Measurements from ENCODE around the gene BCAR3.
"Not testable (repeated sequence)": the region's sequence is repeated elsewhere in the genome, so short reads cannot be mapped to it uniquely, and the experiment has no call there.

Gene BCAR3

DNA sequence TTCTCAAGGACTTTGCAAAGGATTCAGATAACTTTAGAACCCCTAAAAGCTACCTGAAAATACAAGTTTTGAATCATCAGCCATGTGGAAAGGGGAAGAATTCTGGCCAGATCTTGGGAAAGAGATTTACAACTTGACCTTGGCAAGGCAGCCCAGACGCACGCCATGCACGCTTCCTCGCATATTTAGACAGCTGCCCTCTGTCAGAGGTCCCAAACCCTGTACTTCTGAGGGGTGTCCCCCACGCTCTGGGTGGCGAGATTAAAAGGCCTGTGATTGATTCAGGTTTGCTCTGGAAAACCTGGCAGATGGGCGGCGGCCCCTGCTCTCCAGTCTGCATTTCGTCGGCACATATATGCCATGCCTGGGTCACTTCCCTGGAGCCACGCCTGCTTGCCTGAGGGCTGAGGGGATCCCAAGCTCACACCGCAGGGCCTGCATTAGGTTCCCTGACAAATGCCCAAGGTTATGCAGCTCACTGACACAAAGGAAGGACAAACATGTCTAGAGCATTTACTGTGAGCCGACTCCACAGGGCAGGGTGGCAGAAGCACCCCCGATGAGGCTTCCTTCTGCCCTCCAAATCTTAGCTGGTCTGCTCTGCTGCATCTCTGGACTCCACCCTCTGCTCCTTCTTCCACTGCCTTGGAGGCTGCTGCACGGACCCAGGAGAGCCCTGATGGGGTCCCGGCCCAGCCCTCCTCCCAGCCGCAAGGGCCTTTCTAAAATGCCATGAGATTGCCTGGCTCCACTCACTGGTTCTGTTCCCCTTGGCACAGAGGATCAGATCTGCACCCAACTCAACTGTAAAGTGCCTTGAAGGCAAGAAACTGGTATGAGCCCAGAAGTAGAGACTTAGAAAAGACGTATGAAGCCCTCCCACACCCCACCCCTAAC is 103.9 kb downstream of the BCAR3 start:
- DNase-seq (ENCODE audit: low read depth in 2 of 2) = no peak

DNA sequence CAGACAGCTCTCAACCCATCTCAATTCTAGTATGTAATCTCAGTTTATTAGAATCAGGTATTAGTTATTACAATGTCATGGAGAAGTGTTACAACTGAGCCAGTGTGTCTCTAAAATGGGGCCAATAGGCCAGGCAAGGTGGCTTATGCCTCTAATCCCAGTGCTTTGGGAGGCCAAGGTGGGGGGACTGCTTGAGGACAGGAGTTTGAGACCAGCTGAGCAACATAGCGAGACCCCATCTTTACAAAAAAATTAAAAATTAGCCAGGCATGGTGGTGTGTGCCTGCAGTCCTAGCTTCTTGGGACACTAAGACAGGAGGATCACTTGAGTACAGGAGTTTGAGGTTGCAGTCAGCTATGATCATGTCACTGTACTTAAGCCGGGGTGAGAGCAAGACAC is 104.9 kb downstream of the BCAR3 start:
- DNase-seq (ENCODE audit: low read depth in 2 of 2) = no peak

DNA sequence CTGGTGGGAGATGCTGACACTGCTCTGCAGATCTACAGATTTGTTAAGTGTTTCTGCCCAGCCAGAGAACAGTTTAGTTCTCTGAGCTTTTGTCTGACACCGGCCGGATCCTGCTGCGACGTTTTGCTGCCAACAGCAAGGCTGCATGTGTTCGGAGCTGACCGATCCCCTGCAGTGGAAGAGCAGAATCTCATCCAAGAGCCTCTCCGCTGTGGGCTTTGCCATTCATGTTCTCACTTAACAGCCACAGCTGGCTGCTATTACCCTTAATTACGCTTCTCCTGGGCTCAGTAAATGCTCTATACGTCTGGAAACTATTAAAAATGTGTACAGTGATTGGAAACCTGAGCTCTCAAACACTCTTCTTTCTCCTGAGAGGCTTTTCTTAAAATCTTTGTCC is 105.3 kb downstream of the BCAR3 start:
- no peak for DNase-seq (ENCODE audit: low read depth in 2 of 2)

DNA sequence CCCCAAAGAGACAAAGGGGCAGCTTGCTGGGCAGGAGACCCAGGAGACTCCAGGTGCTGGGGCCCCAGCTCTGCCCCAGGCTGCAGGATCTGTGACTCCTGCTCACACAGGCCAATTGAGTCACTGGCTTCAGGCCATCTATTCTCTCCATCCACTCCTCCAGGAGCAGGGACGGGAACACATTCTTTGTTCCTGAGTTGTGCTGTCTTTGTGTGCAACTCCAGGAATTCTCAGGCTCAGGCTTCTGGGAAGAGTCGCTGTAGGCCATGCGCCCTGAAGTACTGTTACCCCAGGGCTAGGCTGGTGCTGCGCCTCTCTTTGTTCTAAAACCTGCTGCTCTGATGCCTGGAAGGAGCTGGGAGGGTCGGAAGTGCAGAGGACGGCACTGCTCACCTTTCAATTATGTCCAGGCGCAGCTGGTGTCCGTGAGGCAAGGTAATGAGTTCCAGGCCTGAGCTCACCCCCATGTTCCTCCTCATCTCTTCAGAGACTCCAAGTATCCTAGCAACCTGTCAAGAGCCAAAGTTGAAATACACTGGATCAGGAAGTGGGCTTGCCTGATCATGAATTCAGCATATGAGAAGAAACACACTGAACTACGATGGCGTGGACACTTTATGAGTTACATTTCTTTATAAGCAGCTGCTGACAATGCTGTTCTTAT is 105.9 kb downstream of the BCAR3 start:
- no peak for DNase-seq (ENCODE audit: low read depth in 2 of 2)

DNA sequence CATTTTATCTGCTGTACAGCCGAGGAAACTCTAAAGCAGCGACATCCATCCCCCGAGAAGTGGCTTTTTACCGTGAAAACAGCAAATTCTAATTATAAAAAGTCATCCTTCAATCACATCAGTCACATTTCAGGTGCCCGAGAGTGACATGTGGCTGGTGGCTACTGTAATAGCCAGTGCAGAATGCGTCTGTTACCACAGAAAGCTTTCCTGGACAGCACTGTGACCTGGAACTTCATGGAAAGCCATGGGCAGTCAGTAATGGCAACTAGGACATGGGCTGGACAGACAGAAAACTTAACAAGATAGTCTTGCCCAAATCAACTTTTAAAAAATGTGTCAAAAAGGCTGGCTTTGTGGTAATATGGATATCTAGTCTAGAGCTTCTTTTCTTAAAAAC is 106.6 kb downstream of the BCAR3 start:
- DNase-seq (ENCODE audit: low read depth in 2 of 2) = no peak

DNA sequence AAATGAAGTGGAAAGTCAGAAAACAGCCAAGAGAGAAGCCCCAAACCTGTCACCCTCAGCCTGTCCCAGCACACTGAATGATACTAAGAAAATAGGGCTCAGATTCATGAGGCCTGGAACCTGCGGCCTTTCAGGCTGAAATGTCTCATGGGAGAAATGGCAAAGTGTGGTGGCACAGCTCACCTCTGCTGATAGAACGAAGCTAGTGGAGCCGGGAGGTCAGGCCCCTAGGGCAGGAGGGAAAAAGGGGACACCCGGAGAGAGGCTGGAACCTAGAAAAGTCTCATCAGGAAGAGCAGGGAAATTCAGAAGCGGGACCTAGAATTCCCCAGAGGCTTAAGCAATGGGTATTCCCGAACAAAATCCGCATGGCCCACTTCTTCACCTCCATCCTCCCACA is 107.1 kb downstream of the BCAR3 start:
- no peak for DNase-seq (ENCODE audit: low read depth in 2 of 2)

DNA sequence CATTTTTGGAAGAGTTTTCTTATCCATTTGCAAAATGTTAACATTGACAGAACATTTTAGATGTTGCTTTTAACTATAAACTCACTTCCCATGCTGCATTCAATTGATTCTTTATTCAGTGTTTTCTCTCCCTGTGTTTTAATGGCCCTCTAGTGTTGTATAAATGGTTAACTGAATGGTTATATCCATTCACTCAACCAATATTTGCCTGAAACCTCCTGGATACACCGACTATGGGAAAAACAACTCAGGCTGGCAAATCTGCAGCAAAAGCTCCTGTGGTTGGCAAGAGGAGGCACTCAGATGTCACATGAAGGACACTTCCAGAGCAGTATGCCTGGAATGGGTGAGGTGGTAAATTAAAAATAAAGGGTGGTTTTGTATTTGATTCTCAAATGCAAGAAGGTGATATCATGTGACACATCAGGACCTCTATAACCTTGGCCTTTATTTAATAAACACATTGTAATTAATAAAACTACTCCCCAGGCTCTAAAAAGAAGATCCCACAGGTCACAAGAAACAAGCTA is 107.6 kb downstream of the BCAR3 start:
- no peak for DNase-seq (ENCODE audit: low read depth in 2 of 2)

DNA sequence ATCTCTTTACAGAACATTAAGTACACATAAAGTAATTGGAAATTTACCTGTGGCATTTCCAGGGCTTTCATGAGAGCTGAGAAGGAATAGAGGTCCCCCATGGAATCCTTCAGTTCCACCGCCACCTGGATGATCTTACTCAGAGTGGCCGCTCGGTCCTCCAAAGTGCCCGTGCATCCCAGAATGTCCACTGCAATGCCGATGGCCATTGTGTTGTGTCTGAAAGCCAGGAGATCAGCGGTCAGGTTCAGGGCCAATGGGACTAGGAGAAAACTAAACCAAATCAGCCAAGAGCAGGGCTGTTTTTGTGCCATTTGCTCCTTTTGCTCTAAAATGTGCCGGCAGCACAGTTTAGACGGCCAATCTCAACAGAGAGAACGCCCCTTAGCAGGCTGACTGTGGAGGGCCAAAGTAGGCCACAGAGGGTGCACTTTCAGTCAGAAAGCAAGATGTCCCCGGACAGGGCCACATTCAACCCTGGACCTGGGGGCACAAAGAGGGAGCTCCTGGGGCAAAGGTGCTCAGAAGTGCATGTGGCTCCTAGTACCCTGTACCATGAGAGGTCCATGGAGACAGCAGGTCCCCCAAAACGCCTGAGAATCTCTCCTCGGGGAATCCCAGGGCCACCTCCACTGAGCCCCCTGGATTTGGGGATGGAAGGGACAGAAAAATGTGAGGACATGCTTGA is 109.9 kb downstream of the BCAR3 start:
- DNase-seq (ENCODE audit: low read depth in 2 of 2) = no peak

DNA sequence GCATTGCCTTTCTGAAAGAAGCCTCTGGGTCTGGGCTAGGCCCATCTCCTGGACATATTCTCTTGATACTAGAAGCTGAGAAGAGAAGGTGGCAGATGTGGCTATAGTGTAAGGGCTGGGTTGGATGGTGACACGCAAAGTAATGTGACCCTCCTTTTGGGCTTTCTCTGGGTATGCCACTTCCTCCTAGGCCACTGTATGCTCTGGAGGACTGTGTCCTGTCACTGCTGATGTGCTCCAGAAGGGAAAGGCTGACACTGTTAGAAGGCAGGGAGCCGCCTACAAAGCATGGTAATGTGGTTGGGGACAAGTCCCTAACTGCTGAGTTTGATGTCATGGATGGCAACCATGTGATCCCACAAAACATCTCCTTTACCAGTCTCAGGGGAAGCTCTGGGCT is 112.1 kb downstream of the BCAR3 start:
- DNase-seq (ENCODE audit: low read depth in 2 of 2) = no peak

DNA sequence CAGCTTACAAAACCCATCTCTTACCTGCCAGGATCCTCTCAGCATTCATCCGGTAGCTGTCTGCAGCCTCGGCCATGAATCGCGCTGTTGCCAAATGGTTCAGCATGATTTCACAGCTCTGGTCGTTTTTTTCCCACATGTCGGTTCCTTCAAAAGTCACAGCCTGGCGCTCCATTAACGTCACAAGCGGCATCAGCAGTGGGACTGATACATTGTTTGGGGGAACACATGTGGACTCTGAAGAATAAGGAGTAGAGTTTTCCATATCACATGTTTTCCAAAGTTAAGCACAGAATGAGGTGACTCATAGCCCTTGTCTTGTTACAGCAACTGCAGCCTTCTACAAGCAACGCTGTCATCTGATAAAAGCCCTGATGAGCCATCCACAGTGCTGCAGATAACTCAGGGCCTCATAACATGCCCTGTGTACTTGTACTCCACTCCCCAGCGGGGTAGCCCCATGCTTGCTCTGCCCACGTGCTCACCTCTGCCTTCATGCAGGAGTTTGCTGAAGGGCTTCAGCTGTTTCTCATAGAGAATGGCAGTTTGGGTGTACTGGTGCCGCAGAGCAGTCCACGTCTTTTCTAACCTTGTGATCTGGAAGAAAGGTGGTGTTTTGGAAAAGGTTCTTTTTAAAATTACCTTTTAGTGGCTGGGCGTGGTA is 114.2 kb downstream of the BCAR3 start:
- DNase-seq (ENCODE audit: low read depth in 2 of 2) = no peak

DNA sequence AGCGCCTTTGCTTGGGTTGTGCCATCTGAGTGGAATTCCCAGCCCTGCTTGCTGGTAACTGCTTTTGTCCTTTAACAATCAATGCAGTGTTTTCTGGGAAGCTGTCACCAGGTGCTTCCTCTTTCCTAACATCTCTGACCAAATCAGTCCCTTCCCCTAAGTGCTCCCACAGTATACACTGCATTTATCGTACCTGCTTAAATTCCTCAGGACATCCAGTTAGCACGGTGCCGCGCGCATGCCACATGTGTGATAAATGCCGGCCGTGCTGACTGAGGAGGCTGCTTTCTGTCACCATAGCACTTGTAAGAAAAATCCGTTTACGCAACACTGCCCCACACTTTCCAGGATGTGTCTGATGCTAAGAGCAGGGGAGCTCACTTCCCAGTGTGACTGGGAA is 115.4 kb downstream of the BCAR3 start:
- DNase-seq (ENCODE audit: low read depth in 2 of 2) = no peak

DNA sequence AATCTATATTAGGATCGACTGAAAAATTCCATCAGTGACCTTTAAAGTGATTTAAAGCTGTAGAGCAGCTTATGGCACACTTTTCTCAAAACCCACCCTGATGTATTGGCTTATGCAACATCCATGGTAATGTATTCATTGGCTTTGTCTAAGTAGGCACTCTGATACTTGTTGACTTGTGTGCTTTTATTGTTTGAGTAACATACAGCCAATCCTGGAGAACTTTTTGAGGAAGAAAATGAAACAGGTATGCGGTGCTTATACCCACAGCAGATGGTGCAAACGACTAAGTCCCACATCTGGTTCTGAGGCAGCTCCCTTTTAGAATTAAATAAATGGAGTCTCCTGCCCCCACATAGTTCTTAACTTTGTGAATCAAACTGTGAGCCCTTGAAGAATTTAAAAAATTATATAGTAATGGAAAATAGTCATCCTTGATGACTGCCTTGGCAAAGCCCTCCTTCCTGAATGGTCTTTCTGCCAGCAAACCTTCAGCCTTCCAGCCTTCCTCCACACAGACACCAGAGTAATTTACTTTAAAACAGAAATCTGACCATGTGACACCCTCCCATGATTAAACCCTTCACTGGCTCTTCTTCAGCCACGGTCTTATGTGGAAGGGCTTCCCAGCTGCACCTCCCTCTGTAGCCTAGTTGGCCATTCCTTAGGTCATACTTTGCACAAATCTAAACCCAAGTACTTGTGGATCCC is 116.0 kb downstream of the BCAR3 start:
- no peak for DNase-seq (ENCODE audit: low read depth in 2 of 2)

DNA sequence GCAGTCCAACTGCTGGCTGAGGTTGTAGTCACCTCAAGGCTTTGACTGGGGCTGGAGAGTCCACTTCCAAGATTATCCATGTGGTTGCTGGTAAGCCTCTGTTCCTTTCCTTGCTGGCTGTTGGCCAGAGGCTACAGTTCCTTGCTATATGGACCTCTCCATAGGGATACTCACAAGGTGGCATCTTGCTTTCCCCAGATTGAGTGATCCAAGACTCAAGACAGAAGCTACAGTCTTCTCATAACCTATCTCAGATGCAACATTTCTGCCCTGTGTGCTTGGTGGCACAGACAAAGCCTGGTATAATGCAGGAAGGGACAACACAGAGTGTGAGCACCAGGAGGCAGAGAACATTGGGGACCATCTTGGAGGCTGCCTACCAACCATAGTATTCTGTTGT is 121.9 kb downstream of the BCAR3 start:
- no peak for DNase-seq (ENCODE audit: low read depth in 2 of 2)

DNA sequence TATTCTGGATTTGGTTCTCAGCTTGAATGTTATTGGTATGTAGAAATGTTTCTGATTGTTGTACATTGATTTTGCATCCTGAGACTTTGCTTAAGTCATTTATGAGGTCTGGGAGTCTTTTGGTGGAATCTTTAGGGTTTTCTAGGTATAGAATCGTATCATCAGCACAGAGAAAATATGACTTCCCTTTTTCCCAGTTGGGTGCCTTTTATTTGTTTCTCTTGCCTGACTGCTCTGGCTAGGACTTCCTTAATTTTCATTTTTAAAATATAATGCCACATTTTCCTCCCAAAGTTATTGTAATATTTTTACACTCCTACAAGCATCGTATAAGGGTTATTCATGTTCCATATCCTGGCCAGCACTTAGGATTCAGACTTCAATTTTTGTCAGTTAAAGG is 122.6 kb downstream of the BCAR3 start:
- DNase-seq (ENCODE audit: low read depth in 2 of 2) = no peak

DNA sequence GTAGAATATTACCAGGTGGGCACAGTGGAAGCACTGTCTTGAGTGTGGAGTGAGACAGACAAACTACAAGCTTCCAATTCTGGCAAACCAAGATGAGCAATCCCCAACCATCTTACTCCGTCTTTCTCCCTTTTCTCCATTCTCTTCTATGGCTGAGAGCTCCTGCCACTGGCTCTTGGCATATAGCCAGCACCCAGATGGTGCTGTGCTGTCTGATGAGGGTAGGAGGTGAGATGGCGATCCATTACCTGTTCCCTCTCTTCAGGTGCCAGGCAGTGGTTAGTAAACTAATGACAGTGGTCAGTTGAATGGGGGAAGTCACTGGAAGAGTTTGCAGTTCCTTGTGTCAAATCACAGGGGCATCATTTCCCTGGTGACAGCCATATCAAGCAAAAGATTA is 125.3 kb downstream of the BCAR3 start:
- no peak for DNase-seq (ENCODE audit: low read depth in 2 of 2)

DNA sequence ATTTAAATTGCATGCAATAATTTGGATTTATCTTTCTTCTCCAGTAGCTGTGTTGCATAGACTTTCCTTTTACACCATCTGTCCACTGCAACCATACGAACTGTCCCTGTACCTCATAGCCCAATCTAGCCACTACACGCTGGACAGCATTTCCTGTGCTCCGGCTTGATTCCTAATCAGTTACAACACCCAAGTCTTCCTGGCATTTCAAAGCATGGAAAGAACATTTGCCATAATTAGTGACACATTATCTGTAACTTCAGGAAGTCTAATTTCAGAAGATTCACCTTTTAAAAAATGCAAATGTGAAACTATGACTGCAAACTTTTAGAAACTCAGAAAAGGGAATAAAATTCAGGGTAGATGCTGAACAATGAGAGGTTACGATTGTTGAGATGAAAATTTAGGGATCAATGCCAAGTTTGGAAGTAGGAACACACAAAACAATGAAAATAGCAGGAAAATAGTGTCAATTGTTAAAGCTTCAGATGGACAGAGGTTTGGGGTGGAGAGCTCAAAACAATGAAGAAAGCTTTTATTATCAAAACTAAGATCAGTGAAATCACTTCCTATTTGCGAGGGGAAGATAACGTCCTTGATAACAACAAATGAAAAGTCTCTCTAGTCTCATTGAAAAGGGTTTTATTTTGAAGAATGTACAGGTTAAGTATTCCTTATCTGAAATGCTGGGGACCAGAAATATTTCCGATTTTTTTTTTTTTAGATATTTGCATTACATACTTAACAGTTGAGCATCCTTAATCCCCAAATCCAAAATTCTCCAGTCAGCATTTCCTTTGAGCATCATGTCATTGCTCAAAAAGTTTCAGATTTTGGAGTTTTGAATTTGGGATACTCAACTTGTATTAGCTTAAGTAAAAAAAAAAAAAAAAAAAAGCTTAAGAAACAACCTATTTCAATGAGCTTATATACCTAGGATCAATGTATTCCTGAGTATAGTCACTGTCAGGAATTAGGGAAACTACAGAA is 126.5 kb downstream of the BCAR3 start:
- no peak for DNase-seq (ENCODE audit: low read depth in 2 of 2)

DNA sequence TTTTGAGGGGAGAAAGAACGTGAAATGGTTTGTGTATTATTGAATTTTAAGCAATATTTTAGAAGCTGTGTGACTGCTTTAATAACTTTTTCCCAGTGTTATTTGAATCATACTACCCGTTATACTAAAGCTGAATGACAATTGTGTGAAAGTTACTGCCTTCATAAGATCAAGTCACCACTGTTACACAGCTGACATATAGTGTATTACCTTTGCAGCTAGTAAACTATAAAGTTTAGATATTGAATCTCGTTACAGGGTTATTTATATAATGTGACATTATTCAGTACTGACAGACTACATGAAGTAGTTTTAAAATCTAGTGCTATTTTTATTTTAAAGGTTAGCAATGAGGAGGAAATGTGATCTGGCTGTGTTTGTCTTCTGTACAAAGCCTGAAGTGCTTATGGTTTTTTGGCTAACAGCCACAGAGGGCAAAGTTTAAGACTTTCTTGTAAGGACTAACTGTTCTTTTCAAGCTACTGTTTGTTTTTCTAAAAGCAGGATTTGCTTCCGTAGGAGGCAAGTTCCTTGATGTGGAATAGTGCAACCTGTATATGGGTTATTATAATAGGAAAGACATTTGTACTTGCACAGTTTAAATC is 127.6 kb downstream of the BCAR3 start:
- not testable (repeated sequence) for DNase-seq (ENCODE audit: low read depth in 2 of 2)

DNA sequence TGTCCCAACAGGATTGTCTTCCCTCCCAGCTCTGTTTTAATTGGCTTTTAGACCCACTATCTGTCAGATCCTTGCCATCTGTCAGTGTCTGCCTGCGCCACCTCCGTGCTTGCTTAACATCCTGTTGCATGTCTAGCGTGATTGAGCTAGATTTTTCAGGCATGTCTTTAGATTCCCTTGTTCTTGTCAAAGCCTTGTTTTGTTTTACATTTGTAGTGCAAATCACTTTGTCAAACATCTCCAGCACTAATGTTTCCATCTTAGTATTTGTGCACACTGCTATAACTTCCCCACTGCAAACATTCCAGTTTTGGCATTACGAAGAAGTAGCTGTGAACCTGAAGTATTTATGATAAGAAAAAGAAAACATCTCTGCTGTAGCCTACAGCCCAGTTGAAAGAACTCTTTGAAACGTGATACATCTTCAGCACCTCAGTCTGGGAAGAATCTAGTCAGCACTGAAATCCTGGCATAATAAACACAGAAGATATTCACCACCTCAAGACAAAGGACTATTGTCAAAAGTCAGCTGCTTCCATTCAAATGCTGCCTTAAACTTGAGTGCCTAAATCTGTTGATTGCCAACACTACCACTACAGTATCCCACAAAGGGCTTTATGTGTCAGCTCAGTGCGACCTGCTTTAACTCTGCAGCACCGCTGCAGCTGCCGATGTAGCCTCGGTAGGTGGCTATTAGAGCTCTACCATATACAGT is 128.7 kb downstream of the BCAR3 start:
- DNase-seq (ENCODE audit: low read depth in 2 of 2) = no peak

DNA sequence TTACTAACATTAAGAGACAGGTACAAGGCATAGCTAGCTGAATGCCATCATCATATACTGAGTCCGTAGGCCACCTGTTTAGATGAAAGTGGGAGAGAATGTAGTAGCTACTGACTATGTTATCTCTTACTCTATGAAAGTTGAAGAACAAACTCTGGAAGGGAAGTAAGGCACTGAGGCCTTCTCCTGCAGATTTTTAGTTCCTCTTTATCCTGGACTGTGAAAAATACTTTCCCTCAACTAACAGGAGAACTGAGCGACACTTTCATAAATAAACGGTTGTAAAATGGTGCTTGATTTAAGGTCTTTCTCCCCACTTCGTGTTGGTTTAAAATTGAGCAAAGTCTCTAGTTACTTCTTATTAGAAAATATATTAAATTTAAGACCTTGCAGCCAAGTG is 131.8 kb downstream of the BCAR3 start:
- no peak for DNase-seq (ENCODE audit: low read depth in 2 of 2)

Data from stimulated activated CD8-positive, alpha-beta memory T cell treated with anti-CD3 and anti-CD28 coated beads, Interleukin-2, amount 100 ng/mL, for 1 hour (primary cell).